NCI-H82 (cell line): ENCODE results near the gene SMIM5.

ENCODE experiments used
- DNase-seq: peaks from one replicate; lab custom pipeline; 2025; lab: John Stamatoyannopoulos, UW

The SMIM5 gene

GRCh38 chr17:75603123-75603522 lies 30.1 kb upstream of the SMIM5 start:
- DNase-seq = no peak

DNA sequence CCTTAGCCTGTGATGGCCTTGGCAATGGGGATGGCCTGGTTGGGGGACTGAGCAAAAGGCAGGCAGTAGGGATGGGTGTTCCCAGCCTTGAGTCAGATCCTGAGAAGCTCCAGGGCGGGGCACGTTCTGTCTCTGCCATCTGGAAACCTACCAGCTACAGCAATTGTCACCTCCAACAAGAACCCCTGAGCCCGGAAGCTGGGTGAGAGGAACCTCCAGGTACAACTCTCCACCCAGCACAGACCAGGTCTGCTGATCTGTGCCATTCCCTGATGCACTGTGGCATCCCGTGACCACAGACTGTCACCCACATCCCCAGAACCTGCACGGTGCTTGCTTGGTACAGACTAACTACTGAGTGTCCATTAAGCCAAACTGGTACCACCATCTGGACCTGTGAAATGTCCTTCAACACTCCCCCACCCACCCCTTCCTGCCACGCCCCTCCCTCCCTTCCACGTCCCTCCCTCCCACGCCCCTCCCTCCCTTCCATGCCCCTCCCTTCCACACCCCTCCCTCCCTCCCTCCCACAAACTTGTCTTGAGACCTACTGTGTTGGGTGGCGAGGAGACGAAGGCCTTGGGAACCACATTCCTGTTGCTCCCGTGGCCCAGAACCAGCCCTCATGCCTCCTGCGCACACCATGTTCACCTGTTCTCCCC lies 29.1 kb upstream of the SMIM5 start:
- no peak for DNase-seq

GRCh38 chr17:75605790-75606189 lies 27.4 kb upstream of the SMIM5 start:
- DNase-seq = no peak

GRCh38 chr17:75607086-75607485 lies 26.1 kb upstream of the SMIM5 start:
- DNase-seq = no peak

- DNase-seq = no peak
Observed at GRCh38 chr17:75610103-75610984, 22.9 kb upstream of the SMIM5 start.

DNA sequence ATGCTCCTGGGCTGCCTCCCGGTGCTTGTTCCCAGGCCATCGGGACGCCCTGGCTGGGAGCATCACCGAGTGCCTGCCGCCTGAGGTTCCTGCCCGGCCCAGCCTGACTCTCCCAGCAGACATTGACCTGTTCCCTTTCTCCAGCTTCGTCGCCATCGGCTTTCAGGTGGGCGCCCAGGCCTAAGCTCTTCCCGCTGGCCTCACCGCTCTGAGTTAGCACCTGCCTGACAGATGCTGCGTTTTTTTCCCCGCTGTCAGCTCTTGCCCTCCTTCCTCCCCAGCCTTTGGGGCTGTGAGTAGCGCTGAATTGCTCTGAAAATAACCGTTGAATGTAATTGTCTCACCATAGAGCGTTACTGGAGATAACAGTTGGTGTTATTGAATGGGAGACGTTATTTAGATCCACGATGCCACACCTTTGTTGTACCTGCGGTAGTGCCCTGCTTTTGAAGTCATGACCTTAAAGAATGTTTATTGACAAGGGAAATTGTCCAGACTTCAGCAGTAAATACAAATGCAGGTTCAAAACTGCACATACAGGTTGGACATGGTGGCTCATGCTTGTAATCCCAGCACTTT lies 21.3 kb upstream of the SMIM5 start:
- no peak for DNase-seq

- no peak for DNase-seq
Observed at GRCh38 chr17:75612906-75613626, 20.2 kb upstream of the SMIM5 start.

- DNase-seq = peak; percentile 61
Observed at GRCh38 chr17:75614006-75614405, 19.2 kb upstream of the SMIM5 start.

GRCh38 chr17:75614556-75615270 lies 18.5 kb upstream of the SMIM5 start:
- no peak for DNase-seq

GRCh38 chr17:75615301-75615700 lies 17.9 kb upstream of the SMIM5 start:
- peak; percentile 78 for DNase-seq

DNA sequence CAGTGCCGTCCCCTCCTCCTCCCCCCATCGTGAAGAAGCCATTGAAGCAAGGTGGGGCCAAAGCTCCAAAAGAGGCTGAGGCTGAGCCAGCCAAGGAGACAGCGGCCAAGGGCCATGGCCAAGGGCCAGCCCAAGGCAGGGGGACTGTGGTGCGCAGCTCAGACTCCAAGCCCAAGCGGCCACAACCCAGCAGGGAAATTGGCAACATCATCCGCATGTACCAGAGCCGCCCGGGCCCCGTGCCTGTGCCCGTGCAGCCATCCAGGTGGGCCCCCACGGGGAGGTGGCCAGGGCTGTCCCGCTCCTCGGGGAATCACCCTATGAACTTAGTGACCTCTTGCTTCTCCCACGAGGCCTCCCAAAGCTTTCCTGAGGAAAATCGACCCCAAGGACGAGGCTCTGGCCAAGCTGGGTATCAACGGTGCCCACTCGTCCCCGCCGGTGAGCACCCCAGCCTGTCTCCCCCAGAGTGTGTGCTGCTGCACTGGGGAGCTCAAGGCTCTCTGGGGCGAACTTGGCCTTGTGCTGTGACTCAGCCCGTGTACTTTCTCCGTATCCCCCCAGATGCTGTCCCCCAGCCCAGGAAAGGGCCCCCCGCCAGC lies 16.6 kb upstream of the SMIM5 start:
- DNase-seq = no peak

DNA sequence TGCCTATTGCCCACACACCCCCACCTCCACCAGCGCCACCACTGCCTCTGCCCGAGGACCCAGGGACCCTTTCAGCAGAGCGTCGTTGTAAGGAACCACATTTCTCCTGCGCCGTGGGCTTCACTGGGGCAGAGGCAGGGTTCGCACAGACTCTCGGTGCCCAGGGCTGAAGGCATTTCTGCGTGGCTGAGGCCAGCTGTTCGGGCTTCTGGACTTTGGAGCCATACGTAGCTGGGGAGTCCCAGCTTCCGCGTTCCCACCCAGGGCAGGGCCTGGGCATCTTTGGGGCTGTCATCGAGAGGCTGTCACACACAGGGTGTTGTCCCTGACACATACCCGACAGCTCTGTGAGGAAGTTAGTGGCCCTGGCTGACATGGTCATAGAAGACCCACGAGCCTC lies 16.0 kb upstream of the SMIM5 start:
- DNase-seq = no peak

- no peak for DNase-seq
Observed at GRCh38 chr17:75617675-75618074, 15.6 kb upstream of the SMIM5 start.

DNA sequence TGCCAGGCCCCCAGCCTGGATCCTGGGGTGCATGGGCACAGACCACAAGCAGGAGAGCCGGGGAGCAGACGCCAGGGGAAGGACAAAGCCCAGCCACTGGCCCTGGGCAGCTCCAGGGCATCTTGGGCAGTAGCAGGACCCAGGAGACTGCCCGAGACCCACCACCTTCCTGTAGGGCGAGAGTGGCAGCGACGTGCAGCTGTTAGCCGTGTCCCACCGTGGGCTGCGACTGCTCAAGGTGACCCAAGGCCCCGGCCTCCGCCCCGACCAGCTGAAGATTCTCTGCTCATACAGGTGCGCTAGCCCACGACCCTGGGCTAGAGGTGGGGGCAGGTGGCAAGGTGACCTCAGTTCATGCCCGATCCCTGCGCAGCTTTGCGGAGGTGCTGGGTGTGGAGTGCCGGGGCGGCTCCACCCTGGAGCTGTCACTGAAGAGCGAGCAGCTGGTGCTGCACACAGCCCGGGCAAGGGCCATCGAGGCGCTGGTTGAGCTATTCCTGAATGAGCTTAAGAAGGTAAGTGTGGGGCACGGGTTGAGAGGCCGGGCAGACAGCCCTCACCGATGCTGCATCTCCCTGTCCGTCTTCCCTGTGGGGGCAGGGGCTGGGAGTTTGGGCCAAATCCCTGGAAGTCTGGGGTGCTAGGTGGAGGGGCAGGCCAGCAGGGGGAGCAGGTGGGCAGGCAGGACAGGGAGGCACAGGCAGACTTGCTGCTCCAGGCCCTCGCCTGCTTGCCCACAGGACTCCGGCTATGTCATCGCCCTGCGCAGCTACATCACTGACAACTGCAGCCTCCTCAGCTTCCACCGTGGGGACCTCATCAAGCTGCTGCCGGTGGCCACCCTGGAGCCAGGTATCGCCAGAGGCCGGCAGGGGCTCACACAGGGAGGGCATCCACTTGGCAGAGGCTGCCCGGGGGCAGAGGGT lies 13.5 kb upstream of the SMIM5 start:
- DNase-seq = peak; percentile 73

DNA sequence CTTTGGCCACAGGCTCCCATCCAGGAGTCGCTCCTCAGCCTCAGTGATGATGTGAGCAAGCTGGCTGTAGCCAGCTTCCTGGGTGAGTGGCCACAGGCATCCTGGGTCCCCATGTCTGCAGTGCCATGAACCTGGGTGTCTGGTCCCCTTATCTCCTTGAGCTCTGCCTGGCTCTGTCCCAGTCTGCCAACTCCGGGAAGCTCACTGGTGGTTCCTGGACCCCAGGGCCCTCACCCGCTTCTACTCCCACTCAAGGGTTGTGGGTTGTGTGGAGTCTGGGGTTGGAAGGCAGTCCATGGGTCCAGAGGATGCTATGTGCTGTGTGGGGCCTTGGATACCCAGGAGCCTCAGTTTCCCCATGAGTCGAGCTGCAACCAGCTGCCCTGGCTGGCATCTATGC lies 11.7 kb upstream of the SMIM5 start:
- DNase-seq = no peak

- DNase-seq = no peak
Observed at GRCh38 chr17:75622076-75622475, 11.2 kb upstream of the SMIM5 start.

- no peak for DNase-seq
Observed at GRCh38 chr17:75622771-75623273, 10.4 kb upstream of the SMIM5 start.

GRCh38 chr17:75623386-75623785 lies 9.8 kb upstream of the SMIM5 start:
- DNase-seq = no peak

DNA sequence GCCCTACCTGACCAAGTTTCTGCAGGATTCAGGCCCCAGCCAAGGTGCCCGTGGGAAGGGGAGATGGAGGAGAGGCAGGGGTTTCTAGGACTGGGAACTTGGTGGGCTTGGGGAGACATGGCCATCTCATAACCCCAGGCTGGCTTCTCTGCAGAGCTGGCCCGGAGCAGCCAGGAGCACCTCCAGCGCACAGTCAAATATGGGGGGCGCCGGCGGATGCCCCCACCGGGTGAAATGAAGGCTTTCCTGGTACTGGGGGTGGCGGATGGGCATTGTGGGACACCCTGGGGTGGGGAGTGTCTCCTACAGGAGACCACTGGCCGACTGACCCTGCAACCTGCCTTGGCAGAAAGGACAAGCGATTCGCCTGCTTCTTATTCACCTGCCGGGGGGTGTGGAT lies 9.2 kb upstream of the SMIM5 start:
- DNase-seq = no peak

DNA sequence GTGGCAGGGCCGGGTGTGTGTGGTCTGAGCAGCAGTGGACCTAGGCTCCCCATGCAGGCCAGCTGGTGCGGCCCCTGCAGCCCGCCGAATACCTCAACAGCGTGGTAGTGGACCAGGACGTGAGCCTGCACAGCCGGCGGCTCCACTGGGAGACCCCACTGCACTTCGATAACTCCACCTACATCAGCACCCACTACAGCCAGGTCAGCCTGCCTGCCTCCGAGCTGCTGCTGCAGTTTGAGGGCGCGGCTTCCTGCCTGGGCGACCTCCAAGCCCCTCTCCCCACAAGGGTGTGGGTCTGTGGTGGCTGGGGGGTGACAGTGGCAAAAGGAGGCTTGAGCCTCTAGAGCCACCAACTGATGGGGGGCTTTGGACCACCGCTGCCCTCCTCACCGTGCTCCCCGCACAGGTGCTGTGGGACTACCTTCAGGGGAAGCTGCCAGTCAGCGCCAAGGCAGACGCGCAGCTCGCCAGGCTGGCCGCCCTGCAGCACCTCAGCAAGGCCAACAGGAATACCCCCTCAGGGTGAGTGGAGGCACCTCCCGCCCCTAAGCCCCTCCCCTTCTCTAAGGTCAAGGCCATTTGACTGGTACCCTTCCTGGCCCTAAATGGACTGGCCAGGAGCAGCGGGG lies 8.4 kb upstream of the SMIM5 start:
- DNase-seq = no peak
